Mesendoderm (in vitro differentiated cells): ENCODE results near the gene ADAM12.

ENCODE experiments used
- DNase-seq: peaks from one replicate; pipeline ENCODE4 v3.0.0; 2013
- H2AK5ac ChIP-seq: 2 replicates; pipeline ENCODE4 v1.6.1; 2013; ENCODE audit warnings: low read length, inconsistent platforms
- H2BK120ac ChIP-seq: 2 replicates; pipeline ENCODE4 v1.6.1; 2013; ENCODE audit warnings: low read depth, mild to moderate bottlenecking, low read length, moderate library complexity, mixed read lengths
- H2BK15ac ChIP-seq: replicated peaks from 2 replicates; pipeline ENCODE4 v1.6.1; 2013; ENCODE audit warnings: low read depth, mild to moderate bottlenecking, moderate library complexity
- H2BK5ac ChIP-seq: 2 replicates; pipeline ENCODE4 v1.6.1; 2013; ENCODE audit warnings: low read length, inconsistent platforms
- H3K18ac ChIP-seq: 2 replicates; pipeline ENCODE4 v1.6.1; 2013; ENCODE audit warnings: mild to moderate bottlenecking, low read length, mixed read lengths
- H3K23ac ChIP-seq: one replicate; pipeline ENCODE4 v1.6.1; 2013; ENCODE audit warnings: low read length
- H3K27ac ChIP-seq: 2 replicates; pipeline ENCODE4 v1.5.1; 2013; ENCODE audit warnings: low read depth, mild to moderate bottlenecking, inconsistent platforms, low read length, moderate library complexity
- H3K27me3 ChIP-seq: 2 replicates; pipeline ENCODE4 v1.6.1; 2013; ENCODE audit warnings: low read length, control low read depth, mild to moderate bottlenecking, inconsistent platforms; ENCODE audit not compliant: insufficient read depth, poor library complexity
- H3K36me3 ChIP-seq: 2 replicates; pipeline ENCODE4 v1.6.1; 2013; ENCODE audit warnings: low read length, inconsistent platforms; ENCODE audit not compliant: control insufficient read depth, insufficient read depth
- H3K4ac ChIP-seq: one replicate; pipeline ENCODE4 v1.6.1; 2013; ENCODE audit warnings: low read depth, mild to moderate bottlenecking, low read length, moderate library complexity
- H3K4me1 ChIP-seq: 2 replicates; pipeline ENCODE4 v1.6.1; 2013; ENCODE audit warnings: low read depth, low read length, inconsistent platforms; ENCODE audit not compliant: control insufficient read depth
- H3K4me2 ChIP-seq: 2 replicates; pipeline ENCODE4 v1.6.1; 2013; ENCODE audit warnings: low read length
- H3K4me3 ChIP-seq: 2 replicates; pipeline ENCODE4 v1.5.1; 2013; ENCODE audit warnings: mild to moderate bottlenecking, low read length
- H3K56ac ChIP-seq: one replicate; pipeline ENCODE4 v1.6.1; 2013; ENCODE audit warnings: low read length
- H3K79me1 ChIP-seq: 2 replicates; pipeline ENCODE4 v1.6.1; 2013; ENCODE audit warnings: low read length, inconsistent platforms
- H3K79me2 ChIP-seq: 2 replicates; pipeline ENCODE4 v1.6.1; 2013; ENCODE audit warnings: mild to moderate bottlenecking, low read length; ENCODE audit not compliant: control insufficient read depth, insufficient read depth
- H3K9ac ChIP-seq: 2 replicates; pipeline ENCODE4 v1.6.1; 2013; ENCODE audit warnings: low read length, inconsistent platforms
- H4K5ac ChIP-seq: one replicate; pipeline ENCODE4 v1.6.1; 2013; ENCODE audit warnings: low read length
- H4K8ac ChIP-seq: one replicate; pipeline ENCODE4 v1.6.1; 2013; ENCODE audit warnings: low read depth, mild to moderate bottlenecking, control low read depth, low read length, moderate library complexity
- WGBS: extraction: QIAGEN DNeasy Blood & Tissue Kit; methylation state at CpG from one replicate; pipeline ENCODE4 v1.1.7; 2013; ENCODE audit warnings: low lambda C conversion rate, missing lambda C conversion rate; ENCODE audit not compliant: insufficient coverage; ENCODE audit errors: extremely low coverage; 5-methylcytosine and 5-hydroxymethylcytosine counted together

Gene ADAM12

GRCh38 chr10:126015413-126015812, 372.9 kb downstream of the ADAM12 start:
- H3K27me3 ChIP-seq: no peaks in the 10 kb centered on the region
- no peaks in the 10 kb centered on the region for H3K36me3 ChIP-seq
- H3K9ac ChIP-seq: no peak overlapping the region
- H2BK120ac ChIP-seq: no peak overlapping the region
- no peak for DNase-seq
- H2BK5ac ChIP-seq: no peak overlapping the region
- H3K4me1 ChIP-seq: no peaks in the 10 kb centered on the region
- no peak overlapping the region for H2AK5ac ChIP-seq
- no peak overlapping the region for H3K4me2 ChIP-seq
- no peak overlapping the region for H3K4me3 ChIP-seq
- no peak overlapping the region for H3K56ac ChIP-seq
- no peak overlapping the region for H4K8ac ChIP-seq
- H3K27ac ChIP-seq: no peak overlapping the region
- WGBS: no CpG with 5 or more reads among the region's 3 CpGs
- H3K23ac ChIP-seq: no peak overlapping the region
- no peak overlapping the region for H3K18ac ChIP-seq
- no peaks in the 10 kb centered on the region for H3K79me2 ChIP-seq
- no peak overlapping the region for H2BK15ac ChIP-seq
- H4K5ac ChIP-seq: no peak overlapping the region
- no peak overlapping the region for H3K4ac ChIP-seq
- H3K79me1 ChIP-seq: no peaks in the 10 kb centered on the region

- Histone ChIP-seq H3K36me3 (no peaks in the 10 kb centered on the region), H4K8ac (no peak overlapping the region), H2BK5ac (no peak overlapping the region), H3K9ac (no peak overlapping the region), H3K27me3 (no peaks in the 10 kb centered on the region), H2BK15ac (no peak overlapping the region), H3K4me1 (no peaks in the 10 kb centered on the region), H3K18ac (no peak overlapping the region), H3K79me2 (no peaks in the 10 kb centered on the region), H4K5ac (no peak overlapping the region), H3K79me1 (no peaks in the 10 kb centered on the region), H3K4ac (no peak overlapping the region), H3K4me3 (no peak overlapping the region), H2BK120ac (no peak overlapping the region), H3K27ac (no peak overlapping the region), H3K4me2 (no peak overlapping the region), H3K56ac (no peak overlapping the region), H2AK5ac (no peak overlapping the region), H3K23ac (no peak overlapping the region)
- no peak for DNase-seq
- no CpG with 5 or more reads among the region's 7 CpGs for WGBS
These were observed 374.0 kb downstream of the ADAM12 start for GRCh38 chr10:126014309-126014708.

- Histone ChIP-seq H3K4me3 (no peak overlapping the region), H3K23ac (no peak overlapping the region), H2AK5ac (no peak overlapping the region), H3K4me2 (no peak overlapping the region), H3K56ac (no peak overlapping the region), H3K18ac (no peak overlapping the region), H3K79me2 (no peaks in the 10 kb centered on the region), H3K4ac (no peak overlapping the region), H3K79me1 (no peaks in the 10 kb centered on the region), H2BK15ac (no peak overlapping the region), H3K27me3 (no peaks in the 10 kb centered on the region), H3K27ac (no peak overlapping the region), H2BK120ac (no peak overlapping the region), H3K4me1 (no peaks in the 10 kb centered on the region), H4K5ac (no peak overlapping the region), H3K9ac (no peak overlapping the region), H4K8ac (no peak overlapping the region), H2BK5ac (no peak overlapping the region), H3K36me3 (no peaks in the 10 kb centered on the region)
- peak; percentile 37 for DNase-seq
- WGBS: no CpG with 5 or more reads among the region's 10 CpGs
These were observed 374.6 kb downstream of the ADAM12 start for GRCh38 chr10:126013489-126014281.

- H3K27ac ChIP-seq: no peak overlapping the region
- H2BK120ac ChIP-seq: no peak overlapping the region
- no peak overlapping the region for H4K8ac ChIP-seq
- H3K18ac ChIP-seq: no peak overlapping the region
- no peak overlapping the region for H2AK5ac ChIP-seq
- H3K23ac ChIP-seq: no peak overlapping the region
- H3K4ac ChIP-seq: no peak overlapping the region
- no peak for DNase-seq
- no peak overlapping the region for H3K56ac ChIP-seq
- no peak overlapping the region for H4K5ac ChIP-seq
- no peaks in the 10 kb centered on the region for H3K79me2 ChIP-seq
- H3K9ac ChIP-seq: no peak overlapping the region
- no peak overlapping the region for H2BK15ac ChIP-seq
- H3K4me2 ChIP-seq: no peak overlapping the region
- H3K4me3 ChIP-seq: no peak overlapping the region
- WGBS: no CpG with 5 or more reads among the region's 2 CpGs
- no peaks in the 10 kb centered on the region for H3K4me1 ChIP-seq
- H3K27me3 ChIP-seq: no peaks in the 10 kb centered on the region
- no peak overlapping the region for H2BK5ac ChIP-seq
- no peaks in the 10 kb centered on the region for H3K79me1 ChIP-seq
- H3K36me3 ChIP-seq: no peaks in the 10 kb centered on the region
These were observed 375.8 kb downstream of the ADAM12 start for GRCh38 chr10:126012485-126012884.

- H3K27me3 ChIP-seq: no peaks in the 10 kb centered on the region
- H3K9ac ChIP-seq: no peak overlapping the region
- DNase-seq: no peak
- H3K4me2 ChIP-seq: no peak overlapping the region
- no peaks in the 10 kb centered on the region for H3K79me2 ChIP-seq
- no peaks in the 10 kb centered on the region for H3K4me1 ChIP-seq
- no peak overlapping the region for H3K18ac ChIP-seq
- no peak overlapping the region for H3K4me3 ChIP-seq
- H4K8ac ChIP-seq: no peak overlapping the region
- no peak overlapping the region for H3K23ac ChIP-seq
- H3K79me1 ChIP-seq: no peaks in the 10 kb centered on the region
- WGBS: no CpG with 5 or more reads among the region's 5 CpGs
- no peak overlapping the region for H2BK120ac ChIP-seq
- H3K4ac ChIP-seq: no peak overlapping the region
- no peak overlapping the region for H2AK5ac ChIP-seq
- no peak overlapping the region for H2BK5ac ChIP-seq
- no peaks in the 10 kb centered on the region for H3K36me3 ChIP-seq
- H3K27ac ChIP-seq: no peak overlapping the region
- no peak overlapping the region for H3K56ac ChIP-seq
- H2BK15ac ChIP-seq: no peak overlapping the region
- no peak overlapping the region for H4K5ac ChIP-seq
These were observed 376.3 kb downstream of the ADAM12 start for GRCh38 chr10:126011995-126012394.

- no peaks in the 10 kb centered on the region for H3K36me3 ChIP-seq
- H2AK5ac ChIP-seq: no peak overlapping the region
- no peaks in the 10 kb centered on the region for H3K27me3 ChIP-seq
- no peaks in the 10 kb centered on the region for H3K4me1 ChIP-seq
- no peak overlapping the region for H4K5ac ChIP-seq
- no peak overlapping the region for H2BK5ac ChIP-seq
- H3K27ac ChIP-seq: no peak overlapping the region
- H3K79me2 ChIP-seq: no peaks in the 10 kb centered on the region
- DNase-seq: no peak
- no peak overlapping the region for H3K9ac ChIP-seq
- H3K18ac ChIP-seq: no peak overlapping the region
- no peak overlapping the region for H3K4me2 ChIP-seq
- H4K8ac ChIP-seq: no peak overlapping the region
- no peak overlapping the region for H3K56ac ChIP-seq
- H3K4me3 ChIP-seq: no peak overlapping the region
- H3K23ac ChIP-seq: no peak overlapping the region
- H3K79me1 ChIP-seq: no peaks in the 10 kb centered on the region
- no peak overlapping the region for H3K4ac ChIP-seq
- no peak overlapping the region for H2BK15ac ChIP-seq
- no peak overlapping the region for H2BK120ac ChIP-seq
- WGBS: no CpG with 5 or more reads among the region's 7 CpGs
These were observed 378.6 kb downstream of the ADAM12 start for GRCh38 chr10:126009650-126010049.
